WTC11 (cell line): ENCODE data around the gene NCOA6. TPM values are rescaled to one million over a fixed set of nuclear protein-coding genes. Genes with fewer than 3 reads are reported as not detected.

Experiments
- ATAC-seq: fragments of 200-7000 bp; cut with Tn5 transposase; 2 replicates; pipeline ENCODE4 v1.10.0; 2021; ENCODE audit warnings: mild to moderate bottlenecking, moderate library complexity
- CTCF ChIA-PET: fragments of 300-600 bp; sonication (Branson Sonifier 250); formaldehyde crosslinking; loops from one replicate; lab custom pipeline; 2021; ENCODE audit warnings: antibody characterized with exemption; lab: Charles Lee
- POLR2A ChIA-PET: fragments of 350-600 bp; sonication (Branson Sonifier 250); formaldehyde crosslinking; loops from one replicate; lab custom pipeline; 2021; ENCODE audit warnings: antibody characterized with exemption; lab: Charles Lee
- DNase-seq: peaks from one replicate; pipeline ENCODE4 v3.0.0; 2021; ENCODE audit warnings: low spot score
- H3K27ac Mint-ChIP-seq: 2 replicates; pipeline ENCODE4 v1.8.0; 2021; ENCODE audit warnings: mixed read lengths
- H3K27me3 Mint-ChIP-seq: 2 replicates; pipeline ENCODE4 v1.8.0; 2021; ENCODE audit warnings: low read depth, mild to moderate bottlenecking, moderate library complexity, mixed read lengths
- H3K36me3 Mint-ChIP-seq: 2 replicates; pipeline ENCODE4 v1.8.0; 2021; ENCODE audit warnings: mixed read lengths
- H3K4me1 Mint-ChIP-seq: 2 replicates; pipeline ENCODE4 v1.8.0; 2022; ENCODE audit warnings: mixed read lengths
- H3K4me3 Mint-ChIP-seq: 2 replicates; pipeline ENCODE4 v1.8.0; 2021; ENCODE audit warnings: mild to moderate bottlenecking, moderate library complexity, mixed read lengths
- H3K9me3 Mint-ChIP-seq: 2 replicates; pipeline ENCODE4 v1.8.0; 2021; ENCODE audit warnings: mixed read lengths
- IRF2 ChIP-seq: sonication (generic); formaldehyde crosslinking; IDR thresholded peaks from 2 replicates; pipeline ENCODE4 v1.8.0; 2022; ENCODE audit warnings: low read depth, missing genetic modification reagents, borderline replicate concordance
- NFATC4 ChIP-seq: fragments of 250-450 bp; sonication (Bioruptor Pico); IDR thresholded peaks from 2 replicates; pipeline ENCODE4 v1.9.0; 2021; ENCODE audit warnings: mild to moderate bottlenecking
- TEAD1 ChIP-seq: sonication (generic); formaldehyde crosslinking; IDR thresholded peaks from 2 replicates; pipeline ENCODE4 v1.8.0; 2022; ENCODE audit warnings: mild to moderate bottlenecking, missing genetic modification reagents
- ZNF121 ChIP-seq: sonication (generic); formaldehyde crosslinking; IDR thresholded peaks from 2 replicates; pipeline ENCODE4 v1.8.0; 2023; ENCODE audit warnings: missing genetic modification reagents
- ZNF416 ChIP-seq: fragments of 250-450 bp; sonication (Bioruptor Pico); IDR thresholded peaks from 2 replicates; pipeline ENCODE4 v1.9.0; 2021; ENCODE audit warnings: mild to moderate bottlenecking, inconsistent platforms
- ZNF423 ChIP-seq: fragments of 250-450 bp; sonication (Bioruptor Pico); IDR thresholded peaks from 2 replicates; pipeline ENCODE4 v2.1.2; 2022; ENCODE audit warnings: mild to moderate bottlenecking, moderate library complexity
- total RNA-seq: library from RNA; stranded (reverse); gene quantifications from 3 replicates; pipeline ENCODE4 v1.2.3, GENCODE V29; 2021
- TF ChIP-seq, protein P1 (sequence below): fragments of 250-450 bp; sonication (Bioruptor Pico); IDR thresholded peaks from 2 replicates; pipeline ENCODE4 v2.1.2; 2022; ENCODE audit warnings: mild to moderate bottlenecking, moderate library complexity
- TF ChIP-seq, protein P2 (sequence below): fragments of 250-450 bp; sonication (Bioruptor Pico); IDR thresholded peaks from 2 replicates; pipeline ENCODE4 v1.9.0; 2021; ENCODE audit warnings: moderate library complexity, mild to moderate bottlenecking, inconsistent platforms, borderline replicate concordance
- TF ChIP-seq, protein P3 (sequence below): sonication (generic); formaldehyde crosslinking; IDR thresholded peaks from 2 replicates; pipeline ENCODE4 v1.8.1; 2022; ENCODE audit warnings: low read depth, missing genetic modification reagents, borderline replicate concordance
- TF ChIP-seq, protein P4 (sequence below): sonication (generic); formaldehyde crosslinking; IDR thresholded peaks from 2 replicates; pipeline ENCODE4 v1.8.0; 2023; ENCODE audit warnings: mild to moderate bottlenecking, missing genetic modification reagents
- TF ChIP-seq, protein P5 (sequence below): fragments of 250-450 bp; sonication (Bioruptor Pico); conservative IDR thresholded peaks from 2 replicates; pipeline ENCODE4 v1.9.0; 2021; ENCODE audit warnings: mild to moderate bottlenecking

The NCOA6 gene
- total RNA-seq, 1 experiment from 2014 or later, result 10.1 TPM

DNA sequence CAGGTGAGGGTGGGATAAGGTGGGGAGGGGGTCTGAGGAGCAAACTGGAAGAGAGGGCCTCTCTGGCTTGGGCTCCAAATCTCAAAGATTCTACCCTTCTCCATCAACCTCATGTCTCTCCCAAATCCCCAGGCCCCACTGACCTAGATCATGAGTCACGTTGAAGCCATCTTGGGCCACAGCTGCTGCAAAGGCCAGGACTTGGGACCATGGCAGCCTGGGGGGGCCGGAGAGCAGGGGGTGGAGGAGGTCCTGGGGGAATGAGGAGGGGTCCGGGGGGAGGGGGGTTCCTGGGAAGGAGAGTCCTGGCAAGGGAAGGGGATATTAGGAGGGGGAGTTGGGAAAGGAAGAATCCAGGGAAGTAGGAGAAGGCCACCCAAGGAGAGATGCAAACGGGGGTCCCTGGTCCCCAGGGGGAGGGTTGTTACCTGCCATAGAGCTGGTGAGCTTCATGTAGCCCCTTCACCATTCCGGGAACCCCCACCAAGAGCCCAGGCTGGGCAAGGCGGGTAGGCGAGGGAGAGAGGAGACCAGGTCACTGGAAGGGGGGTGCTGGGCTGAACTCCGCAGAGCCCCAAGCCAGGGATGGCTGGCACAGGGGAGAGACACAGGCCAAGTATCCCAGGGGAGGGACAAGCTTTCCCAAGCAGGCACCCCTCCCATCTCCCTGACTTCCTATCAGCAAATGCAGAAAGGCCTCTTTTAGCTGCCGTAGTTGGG lies 34.5 kb upstream of the NCOA6 start:
- Mint-ChIP-seq H3K27me3 (peaks cover 4% of the 10 kb centered on the region; the same call in 1 of the 2 replicates), H3K27ac (no peak overlapping the region), H3K4me1 (peaks cover 18% of the 10 kb centered on the region), H3K36me3 (peaks cover 11% of the 10 kb centered on the region), H3K4me3 (no peak overlapping the region), H3K9me3 (no peaks in the 10 kb centered on the region)
- CTCF ChIA-PET, result interaction anchor here (1.0 kb wide), 1 partner anchor 90 kb away, joined by 3 read pairs; no protein-coding TSS in a partner anchor
- ATAC-seq, result no peak
- TF ChIP-seq, protein P1, sequence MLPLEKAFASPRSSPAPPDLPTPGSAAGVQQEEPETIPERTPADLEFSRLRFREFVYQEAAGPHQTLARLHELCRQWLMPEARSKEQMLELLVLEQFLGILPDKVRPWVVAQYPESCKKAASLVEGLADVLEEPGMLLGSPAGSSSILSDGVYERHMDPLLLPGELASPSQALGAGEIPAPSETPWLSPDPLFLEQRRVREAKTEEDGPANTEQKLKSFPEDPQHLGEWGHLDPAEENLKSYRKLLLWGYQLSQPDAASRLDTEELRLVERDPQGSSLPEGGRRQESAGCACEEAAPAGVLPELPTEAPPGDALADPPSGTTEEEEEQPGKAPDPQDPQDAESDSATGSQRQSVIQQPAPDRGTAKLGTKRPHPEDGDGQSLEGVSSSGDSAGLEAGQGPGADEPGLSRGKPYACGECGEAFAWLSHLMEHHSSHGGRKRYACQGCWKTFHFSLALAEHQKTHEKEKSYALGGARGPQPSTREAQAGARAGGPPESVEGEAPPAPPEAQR (CRISPR knock-in tag), result no peak
- TF ChIP-seq ZNF416 (CRISPR knock-in tag), result no peak
- TF ChIP-seq IRF2 (CRISPR knock-in tag), result no peak
- POLR2A ChIA-PET, result no interaction called here
- DNase-seq, result no peak

DNA sequence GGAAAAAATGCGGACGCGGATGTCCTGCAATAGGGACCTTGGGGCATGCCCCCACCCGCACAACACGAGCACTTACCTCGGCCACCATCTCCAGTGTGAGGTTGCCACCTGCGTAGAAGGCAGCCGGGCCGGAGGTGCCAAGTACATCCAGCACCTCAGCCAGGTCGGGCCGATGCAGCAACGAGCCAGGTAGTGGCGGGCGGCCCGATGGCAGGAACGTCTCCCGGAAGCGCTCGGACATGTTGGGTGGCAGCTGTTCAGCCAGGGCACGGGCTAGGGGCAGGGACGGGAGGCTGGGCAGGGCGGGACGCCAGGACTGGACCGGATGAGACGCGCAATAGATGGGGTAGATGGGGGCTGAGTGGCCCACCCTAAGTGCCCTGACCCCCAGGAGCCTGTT lies 33.9 kb upstream of the NCOA6 start:
- peaks cover 11% of the 10 kb centered on the region for H3K36me3 Mint-ChIP-seq
- no peak overlapping the region for H3K27ac Mint-ChIP-seq
- CTCF ChIA-PET, result interaction anchor here (0.7 kb wide), 1 partner anchor 156 kb away, joined by 3 read pairs; no protein-coding TSS in a partner anchor
- no peaks in the 10 kb centered on the region for H3K9me3 Mint-ChIP-seq
- H3K4me3 Mint-ChIP-seq, result no peak overlapping the region
- H3K27me3 Mint-ChIP-seq, result peaks cover 4% of the 10 kb centered on the region; the same call in 1 of the 2 replicates
- no peak for DNase-seq
- H3K4me1 Mint-ChIP-seq, result peaks cover 18% of the 10 kb centered on the region
- ATAC-seq, result no peak
- POLR2A ChIA-PET, result no interaction called here
- TF ChIP-seq ZNF423 (no peak), ZNF121 (CRISPR knock-in tag) (no peak), NFATC4 (CRISPR knock-in tag) (no peak), TEAD1 (CRISPR knock-in tag) (no peak)
- TF ChIP-seq, protein P2, sequence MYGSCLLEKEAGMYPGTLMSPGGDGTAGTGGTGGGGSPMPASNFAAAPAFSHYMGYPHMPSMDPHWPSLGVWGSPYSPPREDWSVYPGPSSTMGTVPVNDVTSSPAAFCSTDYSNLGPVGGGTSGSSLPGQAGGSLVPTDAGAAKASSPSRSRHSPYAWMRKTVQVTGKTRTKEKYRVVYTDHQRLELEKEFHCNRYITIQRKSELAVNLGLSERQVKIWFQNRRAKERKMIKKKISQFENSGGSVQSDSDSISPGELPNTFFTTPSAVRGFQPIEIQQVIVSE (CRISPR knock-in tag), result no peak
- TF ChIP-seq, protein P3, sequence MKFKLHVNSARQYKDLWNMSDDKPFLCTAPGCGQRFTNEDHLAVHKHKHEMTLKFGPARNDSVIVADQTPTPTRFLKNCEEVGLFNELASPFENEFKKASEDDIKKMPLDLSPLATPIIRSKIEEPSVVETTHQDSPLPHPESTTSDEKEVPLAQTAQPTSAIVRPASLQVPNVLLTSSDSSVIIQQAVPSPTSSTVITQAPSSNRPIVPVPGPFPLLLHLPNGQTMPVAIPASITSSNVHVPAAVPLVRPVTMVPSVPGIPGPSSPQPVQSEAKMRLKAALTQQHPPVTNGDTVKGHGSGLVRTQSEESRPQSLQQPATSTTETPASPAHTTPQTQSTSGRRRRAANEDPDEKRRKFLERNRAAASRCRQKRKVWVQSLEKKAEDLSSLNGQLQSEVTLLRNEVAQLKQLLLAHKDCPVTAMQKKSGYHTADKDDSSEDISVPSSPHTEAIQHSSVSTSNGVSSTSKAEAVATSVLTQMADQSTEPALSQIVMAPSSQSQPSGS (CRISPR knock-in tag), result no peak
- TF ChIP-seq, protein P4, sequence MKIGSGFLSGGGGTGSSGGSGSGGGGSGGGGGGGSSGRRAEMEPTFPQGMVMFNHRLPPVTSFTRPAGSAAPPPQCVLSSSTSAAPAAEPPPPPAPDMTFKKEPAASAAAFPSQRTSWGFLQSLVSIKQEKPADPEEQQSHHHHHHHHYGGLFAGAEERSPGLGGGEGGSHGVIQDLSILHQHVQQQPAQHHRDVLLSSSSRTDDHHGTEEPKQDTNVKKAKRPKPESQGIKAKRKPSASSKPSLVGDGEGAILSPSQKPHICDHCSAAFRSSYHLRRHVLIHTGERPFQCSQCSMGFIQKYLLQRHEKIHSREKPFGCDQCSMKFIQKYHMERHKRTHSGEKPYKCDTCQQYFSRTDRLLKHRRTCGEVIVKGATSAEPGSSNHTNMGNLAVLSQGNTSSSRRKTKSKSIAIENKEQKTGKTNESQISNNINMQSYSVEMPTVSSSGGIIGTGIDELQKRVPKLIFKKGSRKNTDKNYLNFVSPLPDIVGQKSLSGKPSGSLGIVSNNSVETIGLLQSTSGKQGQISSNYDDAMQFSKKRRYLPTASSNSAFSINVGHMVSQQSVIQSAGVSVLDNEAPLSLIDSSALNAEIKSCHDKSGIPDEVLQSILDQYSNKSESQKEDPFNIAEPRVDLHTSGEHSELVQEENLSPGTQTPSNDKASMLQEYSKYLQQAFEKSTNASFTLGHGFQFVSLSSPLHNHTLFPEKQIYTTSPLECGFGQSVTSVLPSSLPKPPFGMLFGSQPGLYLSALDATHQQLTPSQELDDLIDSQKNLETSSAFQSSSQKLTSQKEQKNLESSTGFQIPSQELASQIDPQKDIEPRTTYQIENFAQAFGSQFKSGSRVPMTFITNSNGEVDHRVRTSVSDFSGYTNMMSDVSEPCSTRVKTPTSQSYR (CRISPR knock-in tag), result no peak
- TF ChIP-seq, protein P5, sequence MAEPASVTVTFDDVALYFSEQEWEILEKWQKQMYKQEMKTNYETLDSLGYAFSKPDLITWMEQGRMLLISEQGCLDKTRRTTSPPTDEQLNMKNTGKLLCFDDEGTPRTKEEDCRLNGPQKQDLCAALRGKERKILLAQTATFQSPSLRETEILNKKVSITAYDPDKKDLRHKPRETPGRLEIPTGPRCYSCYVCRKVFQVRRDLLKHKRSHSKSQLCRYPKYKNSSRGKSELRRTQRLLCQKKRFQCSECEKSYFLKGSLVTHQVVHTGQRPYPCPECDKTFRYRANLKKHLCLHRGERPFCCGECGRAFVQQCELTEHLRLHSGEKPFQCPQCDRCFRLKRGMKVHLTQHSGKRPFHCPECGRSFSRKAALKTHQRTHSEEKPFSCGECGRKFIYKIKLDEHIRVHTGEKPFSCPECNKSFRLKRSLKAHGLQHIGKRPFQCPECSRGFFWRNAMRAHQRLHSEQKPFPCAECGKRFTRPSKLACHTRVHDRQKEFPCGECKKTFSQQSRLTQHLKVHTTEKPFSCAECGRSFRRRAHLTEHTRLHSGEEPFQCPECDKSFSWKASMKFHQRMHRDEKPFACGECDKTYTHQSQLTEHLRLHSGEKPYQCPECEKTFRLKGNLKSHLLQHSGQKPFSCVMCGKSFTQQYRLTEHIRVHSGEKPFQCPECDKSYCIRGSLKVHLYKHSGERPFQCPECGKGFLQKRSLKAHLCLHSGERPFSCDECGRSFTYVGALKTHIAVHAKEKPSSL (CRISPR knock-in tag), result no peak
- TF ChIP-seq, protein P1 (CRISPR knock-in tag), result no peak
